ENCODE data around the gene SCMH1. TPM values are rescaled to one million over a fixed set of nuclear protein-coding genes. Genes with fewer than 3 reads are reported as not detected.

The SCMH1 gene
- total and polyA plus RNA-seq, 2 of the 4 experiments (the other 2 are of a cell fraction): 9.0 to 19.4 TPM

- Histone ChIP-seq H3K9me1 (ENCODE audit: insufficient read depth, low read length) (peaks cover 13% of the 10 kb centered on the region), H3K4me3 (ENCODE audit: insufficient read depth, low read depth, low read length) (no peak overlapping the region), H3K23ac (ENCODE audit: low read depth, low read length) (no peak overlapping the region), H3K79me1 (ENCODE audit: low read depth in 1 of 2, low read length in 2 of 2) (peaks cover 41 to 67% of the 10 kb centered on the region in 2 experiments), H2BK15ac (ENCODE audit: low read depth, low read length) (no peak overlapping the region), H2AFZ (replicated peaks; ENCODE audit: low read length, poor library complexity) (no peak overlapping the region), H4K8ac (ENCODE audit: low read depth in 2 of 2, low read length in 2 of 2) (no peak overlapping the region), H3K18ac (ENCODE audit: low read depth, low read length) (no peak overlapping the region), H4K91ac (ENCODE audit: insufficient read depth, low read depth, low read length) (no peak overlapping the region), H2AK5ac (ENCODE audit: low read depth, low read length) (no peak overlapping the region), H4K5ac (ENCODE audit: low read depth, low read length) (no peak overlapping the region), H3K4me2 (ENCODE audit: low read depth, low read length) (no peak overlapping the region), H2BK20ac (ENCODE audit: low read depth, low read length) (no peak overlapping the region), H2BK5ac (ENCODE audit: low read depth, low read length, poor library complexity, severe bottlenecking) (no peak overlapping the region), H2BK120ac (ENCODE audit: low read depth, low read length) (no peak overlapping the region), H3K4me1 (ENCODE audit: control insufficient read depth, insufficient read depth, low read length) (peaks cover 12% of the 10 kb centered on the region), H3K56ac (ENCODE audit: extremely low read depth, insufficient read depth, low read length) (no peak overlapping the region), H3K4ac (ENCODE audit: low read depth, low read length) (no peak overlapping the region), H3K27ac (ENCODE audit: insufficient read depth, low read length) (no peak overlapping the region), H3K9me3 (ENCODE audit: control insufficient read depth, insufficient read depth, low read length) (no peaks in the 10 kb centered on the region), H3K14ac (replicated peaks; ENCODE audit: low read depth, low read length) (no peak overlapping the region), H3K27me3 (ENCODE audit: control insufficient read depth, insufficient read depth, low read length) (no peaks in the 10 kb centered on the region), H2AK9ac (replicated peaks; ENCODE audit: low read depth, low read length, poor library complexity) (no peak overlapping the region), H3K9ac (ENCODE audit: low read depth, low read length) (no peak overlapping the region), H4K20me1 (ENCODE audit: insufficient read depth, low read length) (peaks cover 17% of the 10 kb centered on the region), H3K36me3 (ENCODE audit: control insufficient read depth, insufficient read depth, low read length) (peaks cover 45% of the 10 kb centered on the region)
- no CpG with 5 or more reads among the region's 5 CpGs for WGBS, 2 experiments (ENCODE audit: extremely low coverage in 2 of 2, insufficient read length in 1 of 2)
- POLR2A ChIA-PET (ENCODE audit: unreplicated experiment): no interaction called here
- no peak for DNase-seq
- in situ Hi-C loops (cut with MboI; ENCODE audit: low sequenced_read_pairs) (no loop called here), dilution Hi-C loops (cut with HindIII; ENCODE audit: low sequenced_read_pairs, unreplicated experiment) (no loop called here), intact Hi-C loops (cut with micrococcal nuclease) (no loop called here)
- CTCF ChIA-PET: no interaction called here
- no TSS peak for BruUV-seq (replicated peaks)
- no peak for TF ChIP-seq BHLHE40 (IDR thresholded peaks at IDR 0.05; ENCODE audit: low read depth, low read length)
- TF ChIP-seq MAFK (IDR thresholded peaks at IDR 0.05; ENCODE audit: low read depth, low read length): no peak
- no peak for TF ChIP-seq RAD21 (IDR thresholded peaks at IDR 0.05; ENCODE audit: low read length)
- TF ChIP-seq CHD1 (IDR thresholded peaks at IDR 0.05; ENCODE audit: low read depth, low read length): no peak
- TF ChIP-seq CEBPB (IDR thresholded peaks at IDR 0.05; ENCODE audit: low read depth, low read length): no peak
- no peak for TF ChIP-seq RCOR1 (IDR thresholded peaks at IDR 0.05; ENCODE audit: insufficient replicate concordance, low read length)
- no peak for TF ChIP-seq RFX5 (IDR thresholded peaks at IDR 0.05; ENCODE audit: low read depth, low read length)
- TF ChIP-seq, protein P1, sequence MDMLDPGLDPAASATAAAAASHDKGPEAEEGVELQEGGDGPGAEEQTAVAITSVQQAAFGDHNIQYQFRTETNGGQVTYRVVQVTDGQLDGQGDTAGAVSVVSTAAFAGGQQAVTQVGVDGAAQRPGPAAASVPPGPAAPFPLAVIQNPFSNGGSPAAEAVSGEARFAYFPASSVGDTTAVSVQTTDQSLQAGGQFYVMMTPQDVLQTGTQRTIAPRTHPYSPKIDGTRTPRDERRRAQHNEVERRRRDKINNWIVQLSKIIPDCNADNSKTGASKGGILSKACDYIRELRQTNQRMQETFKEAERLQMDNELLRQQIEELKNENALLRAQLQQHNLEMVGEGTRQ (IDR thresholded peaks at IDR 0.05; ENCODE audit: low read depth, low read length): no peak
- TF ChIP-seq SMC3 (IDR thresholded peaks at IDR 0.05; ENCODE audit: low read depth, low read length): no peak
- TF ChIP-seq MAZ (IDR thresholded peaks at IDR 0.05; ENCODE audit: borderline replicate concordance, low read depth, low read length): no peak
- no peak for TF ChIP-seq MXI1 (IDR thresholded peaks at IDR 0.05; ENCODE audit: borderline replicate concordance, low read depth, low read length)
- no peak for TF ChIP-seq ELK1 (IDR thresholded peaks at IDR 0.05; ENCODE audit: borderline replicate concordance, low read depth, low read length)
- TF ChIP-seq NFE2L2 (IDR thresholded peaks at IDR 0.05; ENCODE audit: low read depth, low read length): no peak
- no peak for ATAC-seq (ENCODE audit: low read depth)
These were observed 253.0 kb downstream of the SCMH1 start for GRCh38 chr1:40989066-40989465.

Measured in IMR-90 (cell line).